Measurements from ENCODE around the gene EIF2S3. TPM values are rescaled to one million over a fixed set of nuclear protein-coding genes. Genes with fewer than 3 reads are reported as not detected.

EIF2S3 gene
- polyA plus RNA-seq, 1 donor from 2014 or later, result 93.9 TPM

- TF ChIP-seq EP300 (conservative IDR thresholded peaks at IDR 0.05; ENCODE audit: poor library complexity, severe bottlenecking) (no peak), POLR2AphosphoS5 (IDR thresholded peaks at IDR 0.05) (no peak), TAF1 (IDR thresholded peaks at IDR 0.05; ENCODE audit: low read depth) (no peak), RAD21 (conservative IDR thresholded peaks at IDR 0.05) (no peak), REST (IDR thresholded peaks at IDR 0.05; ENCODE audit: borderline replicate concordance) (no peak), EZH2 (IDR thresholded peaks at IDR 0.05; ENCODE audit: borderline replicate concordance, insufficient read depth, low read length, poor library complexity, severe bottlenecking) (no peak), CTCF (IDR thresholded peaks at IDR 0.05; ENCODE audit: poor library complexity, severe bottlenecking) (no peak), MXI1 (conservative IDR thresholded peaks at IDR 0.05; ENCODE audit: poor library complexity, severe bottlenecking) (no peak), SMC3 (conservative IDR thresholded peaks at IDR 0.05; ENCODE audit: poor library complexity) (no peak)
- Histone ChIP-seq H3K79me2 (replicated peaks; ENCODE audit: insufficient read depth, low read length) (peaks cover 12% of the 10 kb centered on the region), H3K9me2 (ENCODE audit: insufficient read depth, low read length) (no peaks in the 10 kb centered on the region), H3K27me3 (ENCODE audit: insufficient read depth, low read depth, low read length) (no peaks in the 10 kb centered on the region), H3F3A (ENCODE audit: insufficient read depth, low read length, poor library complexity, severe bottlenecking) (no peaks in the 10 kb centered on the region), H3K36me3 (ENCODE audit: insufficient read depth, low read length) (no peaks in the 10 kb centered on the region), H2AFZ (ENCODE audit: low read depth, low read length) (no peak overlapping the region), H4K20me1 (ENCODE audit: insufficient read depth) (no peaks in the 10 kb centered on the region), H3K9ac (ENCODE audit: low read length) (no peak overlapping the region), H3K27ac (ENCODE audit: low read length) (no peak overlapping the region), H3K4me3 (ENCODE audit: low read length) (no peak overlapping the region), H3K9me3 (ENCODE audit: low read length) (no peaks in the 10 kb centered on the region), H3K4me2 (ENCODE audit: low read length) (no peak overlapping the region)
Measured at GRCh38 chrX:24018809-24019208, 35.9 kb upstream of the EIF2S3 start.

GRCh38 chrX:24019448-24019847 lies 35.3 kb upstream of the EIF2S3 start:
- no peaks in the 10 kb centered on the region for H3K9me3 ChIP-seq (ENCODE audit: low read length)
- TF ChIP-seq MXI1 (conservative IDR thresholded peaks at IDR 0.05; ENCODE audit: poor library complexity, severe bottlenecking) (no peak), REST (IDR thresholded peaks at IDR 0.05; ENCODE audit: borderline replicate concordance) (no peak), EZH2 (IDR thresholded peaks at IDR 0.05; ENCODE audit: borderline replicate concordance, insufficient read depth, low read length, poor library complexity, severe bottlenecking) (no peak), RAD21 (conservative IDR thresholded peaks at IDR 0.05) (no peak), CTCF (IDR thresholded peaks at IDR 0.05; ENCODE audit: poor library complexity, severe bottlenecking) (no peak), EP300 (conservative IDR thresholded peaks at IDR 0.05; ENCODE audit: poor library complexity, severe bottlenecking) (no peak), SMC3 (conservative IDR thresholded peaks at IDR 0.05; ENCODE audit: poor library complexity) (no peak), TAF1 (IDR thresholded peaks at IDR 0.05; ENCODE audit: low read depth) (no peak), POLR2AphosphoS5 (IDR thresholded peaks at IDR 0.05) (no peak)
- H3F3A ChIP-seq (ENCODE audit: insufficient read depth, low read length, poor library complexity, severe bottlenecking), result no peaks in the 10 kb centered on the region
- H3K4me2 ChIP-seq (ENCODE audit: low read length), result no peak overlapping the region
- H3K36me3 ChIP-seq (ENCODE audit: insufficient read depth, low read length), result no peaks in the 10 kb centered on the region
- no peak overlapping the region for H3K9ac ChIP-seq (ENCODE audit: low read length)
- no peak overlapping the region for H3K27ac ChIP-seq (ENCODE audit: low read length)
- no peaks in the 10 kb centered on the region for H4K20me1 ChIP-seq (ENCODE audit: insufficient read depth)
- H3K4me3 ChIP-seq (ENCODE audit: low read length), result no peak overlapping the region
- no peaks in the 10 kb centered on the region for H3K27me3 ChIP-seq (ENCODE audit: insufficient read depth, low read depth, low read length)
- no peaks in the 10 kb centered on the region for H3K9me2 ChIP-seq (ENCODE audit: insufficient read depth, low read length)
- H2AFZ ChIP-seq (ENCODE audit: low read depth, low read length), result no peak overlapping the region
- H3K79me2 ChIP-seq (replicated peaks; ENCODE audit: insufficient read depth, low read length), result peaks cover 13% of the 10 kb centered on the region
